Right lobe of liver (tissue), 4 donors: ENCODE results near the gene OTOGL.
"Not testable (repeated sequence)": the region's sequence is repeated elsewhere in the genome, so short reads cannot be mapped to it uniquely, and the experiment has no call there.

Source experiments
- POLR2A ChIP-seq: fragments of 450-650 bp; IDR thresholded peaks from one replicate; pipeline ENCODE4 v1.6.1; 2017; ENCODE audit warnings: antibody characterized with exemption, mild to moderate bottlenecking
- TF ChIP-seq, protein P1 (sequence below), 4 donors: fragments of 200-600 bp in 3 of 4; fragments of 450-650 bp in 1 of 4; IDR thresholded peaks; one replicate each; pipeline versions ENCODE4 v1.5.1 to v1.8.0; 2016 to 2022; ENCODE audit warnings: antibody characterized with exemption in 4 of 4, mild to moderate bottlenecking in 2 of 4
- donor health status: DM: no; HTN: no; CAD: no.
- donor health status: DM: no; HTN: no; CAD: no.
- donor health status: DM: no; HTN: yes; CAD: no.

DNA sequence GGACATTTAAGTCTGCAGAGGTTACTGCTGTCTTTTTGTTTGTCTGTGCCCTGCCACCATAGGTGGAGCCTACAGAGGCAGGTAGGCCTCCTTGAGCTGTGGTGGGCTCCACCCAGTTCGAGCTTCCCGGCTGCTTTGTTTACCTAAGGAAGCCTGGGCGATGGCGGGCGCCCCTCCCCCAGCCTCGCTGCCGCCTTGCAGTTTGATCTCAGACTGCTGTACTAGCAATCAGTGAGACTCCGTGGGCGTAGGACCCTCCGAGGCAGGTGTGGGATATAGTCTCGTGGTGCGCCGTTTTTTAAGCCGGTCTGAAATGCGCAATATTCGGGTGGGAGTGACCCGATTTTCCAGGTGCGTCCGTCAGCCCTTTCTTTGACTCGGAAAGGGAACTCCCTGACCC, 150.2 kb downstream of the OTOGL start:
- TF ChIP-seq POLR2A: not testable (repeated sequence)
- TF ChIP-seq, protein P1, sequence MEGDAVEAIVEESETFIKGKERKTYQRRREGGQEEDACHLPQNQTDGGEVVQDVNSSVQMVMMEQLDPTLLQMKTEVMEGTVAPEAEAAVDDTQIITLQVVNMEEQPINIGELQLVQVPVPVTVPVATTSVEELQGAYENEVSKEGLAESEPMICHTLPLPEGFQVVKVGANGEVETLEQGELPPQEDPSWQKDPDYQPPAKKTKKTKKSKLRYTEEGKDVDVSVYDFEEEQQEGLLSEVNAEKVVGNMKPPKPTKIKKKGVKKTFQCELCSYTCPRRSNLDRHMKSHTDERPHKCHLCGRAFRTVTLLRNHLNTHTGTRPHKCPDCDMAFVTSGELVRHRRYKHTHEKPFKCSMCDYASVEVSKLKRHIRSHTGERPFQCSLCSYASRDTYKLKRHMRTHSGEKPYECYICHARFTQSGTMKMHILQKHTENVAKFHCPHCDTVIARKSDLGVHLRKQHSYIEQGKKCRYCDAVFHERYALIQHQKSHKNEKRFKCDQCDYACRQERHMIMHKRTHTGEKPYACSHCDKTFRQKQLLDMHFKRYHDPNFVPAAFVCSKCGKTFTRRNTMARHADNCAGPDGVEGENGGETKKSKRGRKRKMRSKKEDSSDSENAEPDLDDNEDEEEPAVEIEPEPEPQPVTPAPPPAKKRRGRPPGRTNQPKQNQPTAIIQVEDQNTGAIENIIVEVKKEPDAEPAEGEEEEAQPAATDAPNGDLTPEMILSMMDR (IDR thresholded peaks at IDR 0.05): not testable (repeated sequence)
